ENCODE results near the gene GPR161. TPM values are rescaled to one million over a fixed set of nuclear protein-coding genes. Genes with fewer than 3 reads are reported as not detected.
"Not testable (repeated sequence)": the region's sequence is repeated elsewhere in the genome, so short reads cannot be mapped to it uniquely, and the experiment has no call there.

The GPR161 gene
- total RNA-seq, 3 donors from 2014 or later: 0.16 to 0.27 (median 0.20) TPM

DNA sequence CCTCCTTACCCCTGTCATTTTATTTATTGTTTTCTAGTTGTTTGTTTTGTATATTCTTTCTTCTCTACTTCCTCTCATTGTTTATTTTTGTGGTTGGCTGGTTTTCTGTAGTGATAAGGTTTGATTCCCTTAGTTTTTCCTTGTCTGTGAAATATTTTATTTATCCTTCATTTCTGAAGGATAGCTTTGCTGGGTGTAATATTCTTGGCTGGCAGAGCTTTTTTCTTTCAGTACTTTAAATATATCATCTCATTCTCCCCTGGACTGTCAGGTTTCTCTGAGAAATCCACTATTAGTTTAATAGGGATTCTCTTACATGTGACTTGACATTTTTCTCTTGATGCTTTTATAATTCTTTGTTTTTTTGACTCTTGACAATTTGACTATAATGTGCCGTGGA lies 23.2 kb upstream of the GPR161 start:
- ATAC-seq (no peak), DNase-seq (no peak)
- no peak overlapping the region for H3K4me3 Mint-ChIP-seq
- peaks cover 27% of the 10 kb centered on the region for H3K27me3 Mint-ChIP-seq (ENCODE audit: low read depth)
- peaks cover 5% of the 10 kb centered on the region for H3K36me3 Mint-ChIP-seq (ENCODE audit: insufficient read depth)
- H3K4me1 Mint-ChIP-seq (ENCODE audit: low read depth): no peaks in the 10 kb centered on the region
- peaks cover 33% of the 10 kb centered on the region for H3K9me3 Mint-ChIP-seq

DNA sequence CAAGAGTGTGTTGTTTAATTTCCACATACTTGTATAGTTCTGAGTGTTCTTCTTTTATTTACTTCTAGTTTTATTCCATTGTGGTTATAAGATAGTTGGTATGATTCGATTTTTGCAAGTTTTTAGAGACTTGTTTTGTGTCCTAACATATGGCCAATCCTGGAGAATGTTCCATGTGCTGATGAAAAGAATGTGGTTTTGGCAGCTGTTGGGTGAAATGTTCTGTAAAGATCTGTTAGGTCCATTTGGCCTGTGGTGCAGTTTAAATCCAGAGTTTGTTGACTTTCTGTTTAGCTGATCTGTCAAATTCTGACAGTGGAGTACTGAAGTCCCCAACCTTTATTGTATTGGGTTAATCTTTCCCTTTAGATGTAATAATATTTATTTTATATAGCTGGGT lies 22.5 kb upstream of the GPR161 start:
- ATAC-seq: no peak
- Mint-ChIP-seq H3K9me3 (peaks cover 33% of the 10 kb centered on the region), H3K36me3 (ENCODE audit: insufficient read depth) (peaks cover 5% of the 10 kb centered on the region), H3K27me3 (ENCODE audit: low read depth) (peaks cover 27% of the 10 kb centered on the region), H3K4me1 (ENCODE audit: low read depth) (no peaks in the 10 kb centered on the region), H3K4me3 (no peak overlapping the region)
- no peak for DNase-seq

- Mint-ChIP-seq H3K27me3 (ENCODE audit: low read depth) (peaks cover 20% of the 10 kb centered on the region), H3K9me3 (peaks cover 33% of the 10 kb centered on the region), H3K4me3 (no peak overlapping the region), H3K36me3 (ENCODE audit: insufficient read depth) (peaks cover 5% of the 10 kb centered on the region), H3K4me1 (ENCODE audit: low read depth) (no peaks in the 10 kb centered on the region)
- no peak for DNase-seq
- ATAC-seq: no peak
These were observed 20.9 kb upstream of the GPR161 start for GRCh38 chr1:168157638-168158037.

- H3K4me1 Mint-ChIP-seq (ENCODE audit: low read depth): no peaks in the 10 kb centered on the region
- H3K4me3 Mint-ChIP-seq: no peak overlapping the region
These were observed 19.2 kb upstream of the GPR161 start for GRCh38 chr1:168155910-168156309.

GRCh38 chr1:168154707-168155106 lies 18.0 kb upstream of the GPR161 start:
- not testable (repeated sequence) for H3K4me1 Mint-ChIP-seq (ENCODE audit: low read depth); DNase-seq

More at GRCh38 chr1:168155910-168156309, 19.2 kb upstream of the GPR161 start:
- ATAC-seq (no peak), DNase-seq (no peak)
- Mint-ChIP-seq H3K9me3 (peaks cover 33% of the 10 kb centered on the region), H3K27me3 (ENCODE audit: low read depth) (peaks cover 11% of the 10 kb centered on the region), H3K36me3 (ENCODE audit: insufficient read depth) (peaks cover 5% of the 10 kb centered on the region)

GRCh38 chr1:168151935-168152334 lies 15.2 kb upstream of the GPR161 start:
- Mint-ChIP-seq H3K4me1 (ENCODE audit: low read depth) (peaks cover 5% of the 10 kb centered on the region), H3K9me3 (no peaks in the 10 kb centered on the region), H3K36me3 (ENCODE audit: insufficient read depth) (no peaks in the 10 kb centered on the region), H3K4me3 (no peak overlapping the region), H3K27me3 (ENCODE audit: low read depth) (no peaks in the 10 kb centered on the region)
- ATAC-seq (no peak), DNase-seq (no peak)

More at GRCh38 chr1:168154707-168155106, 18.0 kb upstream of the GPR161 start:
- H3K36me3 Mint-ChIP-seq (ENCODE audit: insufficient read depth); H3K4me3 Mint-ChIP-seq; ATAC-seq; H3K27me3 Mint-ChIP-seq (ENCODE audit: low read depth): not testable (repeated sequence)
- peaks cover 21% of the 10 kb centered on the region for H3K9me3 Mint-ChIP-seq

DNA sequence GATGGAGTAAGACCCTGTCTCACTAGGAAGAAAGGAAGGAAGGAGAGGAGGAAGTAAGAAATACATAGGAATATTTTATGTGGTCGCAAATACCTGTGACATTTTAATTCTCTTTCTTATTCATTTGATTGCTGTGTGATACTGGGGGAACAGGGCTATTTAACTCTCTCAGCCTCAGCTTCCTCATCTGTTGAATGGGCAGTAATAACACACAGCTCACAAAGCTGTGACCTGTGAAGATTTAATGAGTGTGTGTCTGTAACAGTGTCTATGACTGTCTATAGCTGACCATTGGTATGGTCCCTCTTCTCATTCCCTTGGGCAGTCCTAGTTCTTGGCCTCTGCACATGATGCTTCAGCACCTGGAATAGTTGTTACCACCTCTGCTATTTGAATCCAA lies 13.6 kb upstream of the GPR161 start:
- H3K27me3 Mint-ChIP-seq (ENCODE audit: low read depth): no peaks in the 10 kb centered on the region
- ATAC-seq (no peak), DNase-seq (no peak)
- H3K4me3 Mint-ChIP-seq: no peak overlapping the region
- no peaks in the 10 kb centered on the region for H3K36me3 Mint-ChIP-seq (ENCODE audit: insufficient read depth)
- H3K4me1 Mint-ChIP-seq (ENCODE audit: low read depth): peaks cover 11% of the 10 kb centered on the region
- no peaks in the 10 kb centered on the region for H3K9me3 Mint-ChIP-seq

GRCh38 chr1:168148916-168149315 lies 12.2 kb upstream of the GPR161 start:
- no peak overlapping the region for H3K4me3 Mint-ChIP-seq
- no peaks in the 10 kb centered on the region for H3K9me3 Mint-ChIP-seq
- peaks cover 13% of the 10 kb centered on the region for H3K4me1 Mint-ChIP-seq (ENCODE audit: low read depth)
- H3K27me3 Mint-ChIP-seq (ENCODE audit: low read depth): no peaks in the 10 kb centered on the region
- DNase-seq: no peak
- H3K36me3 Mint-ChIP-seq (ENCODE audit: insufficient read depth): no peaks in the 10 kb centered on the region
- ATAC-seq: no peak

DNA sequence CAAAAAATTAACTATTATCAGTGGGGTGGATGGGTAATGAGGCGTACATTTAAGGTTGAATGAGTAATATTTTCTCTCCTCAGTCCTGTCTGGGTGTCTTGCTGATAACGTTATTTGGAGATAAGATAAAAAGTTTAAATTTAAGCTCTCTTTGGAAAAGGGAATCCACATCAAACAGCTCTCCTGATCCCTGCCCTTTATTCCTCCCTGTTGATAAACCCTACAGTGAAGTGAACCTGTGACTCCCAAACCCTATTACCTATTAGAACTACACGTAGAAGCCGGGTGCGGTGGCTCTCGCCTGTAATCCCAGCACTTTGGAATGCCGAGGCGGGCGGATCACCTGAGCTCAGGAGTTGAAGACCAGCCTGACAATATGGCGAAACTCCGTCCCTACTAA lies 9.9 kb upstream of the GPR161 start:
- Mint-ChIP-seq H3K4me3 (no peak overlapping the region), H3K9me3 (no peaks in the 10 kb centered on the region), H3K36me3 (ENCODE audit: insufficient read depth) (no peaks in the 10 kb centered on the region), H3K27me3 (ENCODE audit: low read depth) (no peaks in the 10 kb centered on the region), H3K4me1 (ENCODE audit: low read depth) (peaks cover 13% of the 10 kb centered on the region)
- DNase-seq (no peak), ATAC-seq (no peak)

DNA sequence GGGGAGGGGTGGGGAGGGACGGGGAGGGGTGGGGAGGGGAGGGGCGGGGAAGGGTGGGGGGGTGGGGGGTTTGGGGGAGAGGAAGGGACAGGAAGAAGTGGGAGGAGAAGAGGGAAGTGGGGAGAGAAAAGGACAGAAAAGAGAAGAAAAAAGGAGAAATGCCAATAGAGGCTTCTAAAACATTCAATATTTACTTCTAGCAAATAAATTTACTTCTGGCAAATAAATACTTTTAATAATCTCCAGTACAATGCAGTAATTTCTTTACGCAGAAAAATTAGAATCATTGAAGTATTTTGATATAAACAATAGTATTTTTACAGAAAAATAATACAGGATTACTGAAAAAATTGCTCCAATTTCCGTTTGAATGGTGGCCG lies 9.4 kb upstream of the GPR161 start:
- no peaks in the 10 kb centered on the region for H3K9me3 Mint-ChIP-seq
- ATAC-seq: no peak
- no peak for DNase-seq
- H3K4me3 Mint-ChIP-seq: no peak overlapping the region
- H3K4me1 Mint-ChIP-seq (ENCODE audit: low read depth): peaks cover 13% of the 10 kb centered on the region
- no peaks in the 10 kb centered on the region for H3K36me3 Mint-ChIP-seq (ENCODE audit: insufficient read depth)
- H3K27me3 Mint-ChIP-seq (ENCODE audit: low read depth): no peaks in the 10 kb centered on the region

- ATAC-seq (peak; percentile 98 to 99), DNase-seq (peak; percentile 88)
- Mint-ChIP-seq H3K36me3 (ENCODE audit: insufficient read depth) (no peaks in the 10 kb centered on the region), H3K4me1 (ENCODE audit: low read depth) (peaks cover 13% of the 10 kb centered on the region), H3K9me3 (no peaks in the 10 kb centered on the region), H3K4me3 (no peak overlapping the region), H3K27me3 (ENCODE audit: low read depth) (no peaks in the 10 kb centered on the region)
These were observed 8.7 kb upstream of the GPR161 start for GRCh38 chr1:168145184-168146159.

GRCh38 chr1:168141871-168142385 lies 5.2 kb upstream of the GPR161 start:
- Mint-ChIP-seq H3K9me3 (no peaks in the 10 kb centered on the region), H3K36me3 (ENCODE audit: insufficient read depth) (no peaks in the 10 kb centered on the region), H3K4me1 (ENCODE audit: low read depth) (peaks cover 24% of the 10 kb centered on the region), H3K27me3 (ENCODE audit: low read depth) (peaks cover 7% of the 10 kb centered on the region), H3K4me3 (no peak overlapping the region)
- ATAC-seq: no peak
- no peak for DNase-seq

DNA sequence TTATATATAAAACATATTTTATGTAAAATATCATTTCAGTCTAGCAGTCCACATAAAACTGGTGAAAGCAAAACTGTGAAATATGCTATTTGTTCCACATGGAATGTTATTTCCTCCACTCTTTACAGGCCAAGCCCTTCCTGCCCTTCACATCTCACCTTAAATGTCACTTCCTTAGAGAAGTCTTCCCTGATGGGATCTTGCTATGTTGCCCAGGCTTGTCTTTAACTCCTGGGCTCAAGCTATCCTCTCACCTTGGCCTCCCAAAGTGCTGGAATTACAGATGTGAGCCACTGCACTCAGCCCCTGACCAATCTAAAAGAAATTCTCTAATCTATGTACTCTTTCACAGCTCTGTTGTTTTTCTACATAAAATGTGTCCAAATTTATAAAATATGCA lies 2.3 kb upstream of the GPR161 start:
- Mint-ChIP-seq H3K9me3 (no peaks in the 10 kb centered on the region), H3K36me3 (ENCODE audit: insufficient read depth) (no peaks in the 10 kb centered on the region), H3K27me3 (ENCODE audit: low read depth) (peaks cover 25% of the 10 kb centered on the region), H3K4me1 (ENCODE audit: low read depth) (peaks cover 27% of the 10 kb centered on the region), H3K4me3 (no peak overlapping the region)
- DNase-seq: no peak
- ATAC-seq: no peak

DNA sequence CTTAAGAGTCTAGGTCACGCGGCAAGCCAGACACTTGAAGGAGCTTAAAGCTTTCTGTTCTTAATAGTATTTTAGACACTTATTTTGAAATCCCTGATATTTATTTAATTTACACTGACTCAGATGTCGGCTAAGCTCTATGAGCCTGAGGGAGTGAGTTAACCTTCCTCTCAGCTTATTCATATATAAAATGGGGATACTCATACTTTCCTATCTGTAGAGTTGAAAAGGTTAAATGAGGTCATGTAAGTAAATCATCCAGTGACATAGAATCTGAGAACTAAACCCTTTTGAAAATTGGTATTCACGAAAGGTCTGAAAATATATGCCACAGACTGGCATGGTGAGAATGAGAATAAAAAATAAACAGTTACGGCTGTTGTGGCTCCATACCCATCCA lies 1.4 kb upstream of the GPR161 start:
- peaks cover 27% of the 10 kb centered on the region for H3K4me1 Mint-ChIP-seq (ENCODE audit: low read depth)
- DNase-seq (no peak), ATAC-seq (peak; percentile 20 to 36)
- H3K27me3 Mint-ChIP-seq (ENCODE audit: low read depth): peaks cover 28% of the 10 kb centered on the region
- H3K9me3 Mint-ChIP-seq: no peaks in the 10 kb centered on the region
- H3K4me3 Mint-ChIP-seq: peak overlapping the region; percentile 88
- no peaks in the 10 kb centered on the region for H3K36me3 Mint-ChIP-seq (ENCODE audit: insufficient read depth)

DNA sequence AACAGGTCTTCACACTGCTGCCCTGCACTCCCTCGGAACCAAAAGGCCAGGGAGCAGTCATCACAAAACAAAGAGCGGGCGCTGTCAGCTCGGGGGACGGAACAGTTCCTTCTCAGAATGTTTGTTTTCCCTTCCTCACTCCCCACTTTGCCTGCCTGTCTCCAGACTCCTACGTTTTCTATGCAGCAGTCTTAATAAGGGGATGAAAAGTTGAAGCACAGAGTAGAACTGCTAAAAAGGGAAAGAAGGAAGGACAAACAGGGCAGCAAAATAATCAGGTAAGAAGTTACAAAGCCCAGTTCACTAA lies 738 bp upstream of the GPR161 start:
- Mint-ChIP-seq H3K4me3 (peak overlapping the region; percentile 88), H3K9me3 (no peaks in the 10 kb centered on the region), H3K4me1 (ENCODE audit: low read depth) (peaks cover 27% of the 10 kb centered on the region), H3K36me3 (ENCODE audit: insufficient read depth) (no peaks in the 10 kb centered on the region), H3K27me3 (ENCODE audit: low read depth) (peaks cover 35% of the 10 kb centered on the region)
- DNase-seq (no peak), ATAC-seq (no peak)
